ENCODE data around the gene LAMA3. TPM values are rescaled to one million over a fixed set of nuclear protein-coding genes. Genes with fewer than 3 reads are reported as not detected.

LAMA3 gene
- total RNA-seq, 3 donors from 2014 or later (not counting 1 experiment from before 2014, with no cell fraction given), result not detected

- H3K36me3 ChIP-seq (ENCODE audit: control insufficient read depth, insufficient read depth, low read length), result no peaks in the 10 kb centered on the region
- Mint-ChIP-seq H3K36me3 (no peaks in the 10 kb centered on the region), H3K27ac (no peak overlapping the region), H3K4me3 (no peak overlapping the region), H3K27me3 (ENCODE audit: low read depth in 2 of 2) (peaks cover 0 to 3% of the 10 kb centered on the region in 2 donors), H3K4me1 (peaks cover 0 to 5% of the 10 kb centered on the region in 2 donors), H3K9me3 (no peaks in the 10 kb centered on the region)
- no peaks in the 10 kb centered on the region for H3K27me3 ChIP-seq (ENCODE audit: control insufficient read depth, insufficient read depth, low read length)
- H3K4me3 ChIP-seq (ENCODE audit: low read length), result no peak overlapping the region
- no peaks in the 10 kb centered on the region for H3K9me3 ChIP-seq (ENCODE audit: control insufficient read depth, insufficient read depth, low read length)
- TF ChIP-seq CTCF (IDR thresholded peaks at IDR 0.05), result no peak
- H3K27ac ChIP-seq (ENCODE audit: low read length), result no peak overlapping the region
- 100% methylated on average over 2 of the region's 2 CpGs for WGBS (ENCODE audit: insufficient coverage)
- no peaks in the 10 kb centered on the region for H3K4me1 ChIP-seq (ENCODE audit: control insufficient read depth, insufficient read depth, low read length)
- ATAC-seq, result no peak
- intact Hi-C loops (cut with micrococcal nuclease), result no loop called here
- no peak for DNase-seq
Measured at GRCh38 chr18:23953984-23954383, 264.7 kb downstream of the LAMA3 start.

- Mint-ChIP-seq H3K27me3 (ENCODE audit: low read depth in 2 of 2) (peaks cover 0 to 3% of the 10 kb centered on the region in 2 donors), H3K4me3 (no peak overlapping the region)
Measured at GRCh38 chr18:23956483-23956882, 267.2 kb downstream of the LAMA3 start.

GRCh38 chr18:23958036-23958435 is 268.8 kb downstream of the LAMA3 start:
- H3K4me3 ChIP-seq (ENCODE audit: low read length), result no peak overlapping the region
- Mint-ChIP-seq H3K36me3 (no peaks in the 10 kb centered on the region), H3K27me3 (ENCODE audit: low read depth in 2 of 2) (peaks cover 0 to 3% of the 10 kb centered on the region in 2 donors), H3K4me3 (no peak overlapping the region), H3K27ac (no peak overlapping the region), H3K4me1 (peaks cover 0 to 5% of the 10 kb centered on the region in 2 donors), H3K9me3 (no peaks in the 10 kb centered on the region)
- no peaks in the 10 kb centered on the region for H3K36me3 ChIP-seq (ENCODE audit: control insufficient read depth, insufficient read depth, low read length)
- 97% methylated on average over 10 of the region's 10 CpGs for WGBS (ENCODE audit: insufficient coverage)
- H3K9me3 ChIP-seq (ENCODE audit: control insufficient read depth, insufficient read depth, low read length), result no peaks in the 10 kb centered on the region
- H3K27ac ChIP-seq (ENCODE audit: low read length), result no peak overlapping the region
- no peak for TF ChIP-seq CTCF (IDR thresholded peaks at IDR 0.05)
- intact Hi-C loops (cut with micrococcal nuclease), result no loop called here
- DNase-seq (no peak), ATAC-seq (no peak)
- H3K27me3 ChIP-seq (ENCODE audit: control insufficient read depth, insufficient read depth, low read length), result no peaks in the 10 kb centered on the region
- H3K4me1 ChIP-seq (ENCODE audit: control insufficient read depth, insufficient read depth, low read length), result no peaks in the 10 kb centered on the region

More at GRCh38 chr18:23956483-23956882, 267.2 kb downstream of the LAMA3 start:
- Mint-ChIP-seq H3K4me1 (peaks cover 0 to 5% of the 10 kb centered on the region in 2 donors), H3K36me3 (no peaks in the 10 kb centered on the region), H3K27ac (no peak overlapping the region), H3K9me3 (no peaks in the 10 kb centered on the region)
- H3K4me3 ChIP-seq (ENCODE audit: low read length), result no peak overlapping the region
- no peak for TF ChIP-seq CTCF (IDR thresholded peaks at IDR 0.05)
- intact Hi-C loops (cut with micrococcal nuclease), result no loop called here
- DNase-seq, result no peak
- no peak for ATAC-seq
- 96% methylated on average over 5 of the region's 5 CpGs for WGBS (ENCODE audit: insufficient coverage)
- no peak overlapping the region for H3K27ac ChIP-seq (ENCODE audit: low read length)
- no peaks in the 10 kb centered on the region for H3K4me1 ChIP-seq (ENCODE audit: control insufficient read depth, insufficient read depth, low read length)
- H3K27me3 ChIP-seq (ENCODE audit: control insufficient read depth, insufficient read depth, low read length), result no peaks in the 10 kb centered on the region
- H3K36me3 ChIP-seq (ENCODE audit: control insufficient read depth, insufficient read depth, low read length), result no peaks in the 10 kb centered on the region
- H3K9me3 ChIP-seq (ENCODE audit: control insufficient read depth, insufficient read depth, low read length), result no peaks in the 10 kb centered on the region

All from natural killer cell (primary cell).